SK-N-MC (cell line): Measurements from ENCODE around the gene MCF2L.

ENCODE experiments used
- DNase-seq: peaks from one replicate; pipeline ENCODE4 v3.0.0-alpha.2; 2011; ENCODE audit warnings: low read depth, low spot score
- H3K27ac ChIP-seq: fragments of 200-600 bp; sonication (generic); 2 replicates; pipeline ENCODE4 v1.5.1; 2016; ENCODE audit warnings: mixed run types
- H3K36me3 ChIP-seq: fragments of 200-600 bp; sonication (generic); 2 replicates; pipeline ENCODE4 v1.6.1; 2017; ENCODE audit warnings: antibody characterized with exemption, low read length, mixed read lengths; ENCODE audit not compliant: insufficient read depth
- H3K4me3 ChIP-seq: fragments of 200-600 bp; sonication (generic); 2 replicates; pipeline ENCODE4 v1.5.1; 2016
- H3K9ac ChIP-seq: fragments of 200-600 bp; sonication (generic); 2 replicates; pipeline ENCODE4 v1.8.0; 2017; ENCODE audit warnings: mixed run types, mixed read lengths; ENCODE audit not compliant: insufficient read length
- H3K9me3 ChIP-seq: fragments of 200-600 bp; sonication (generic); 2 replicates; pipeline ENCODE4 v1.6.1; 2017; ENCODE audit warnings: low read depth, mild to moderate bottlenecking, antibody characterized with exemption, low read length, moderate library complexity, mixed read lengths
- EZH2 ChIP-seq: fragments of 200-600 bp; sonication (generic); IDR thresholded peaks from one replicate; pipeline ENCODE4 v1.6.1; 2017; ENCODE audit warnings: antibody characterized with exemption
- FOXP2 ChIP-seq: optimal IDR thresholded peaks from 2 replicates; pipeline ENCODE3; 2011; ENCODE audit warnings: mild to moderate bottlenecking, moderate library complexity; ENCODE audit not compliant: insufficient read depth; ENCODE audit errors: extremely low read length, control extremely low read depth
- POLR2AphosphoS5 ChIP-seq: IDR thresholded peaks from 2 replicates; pipeline ENCODE4 v1.6.1; 2012; ENCODE audit warnings: mild to moderate bottlenecking, low read depth, low read length, borderline replicate concordance

The MCF2L gene

DNA sequence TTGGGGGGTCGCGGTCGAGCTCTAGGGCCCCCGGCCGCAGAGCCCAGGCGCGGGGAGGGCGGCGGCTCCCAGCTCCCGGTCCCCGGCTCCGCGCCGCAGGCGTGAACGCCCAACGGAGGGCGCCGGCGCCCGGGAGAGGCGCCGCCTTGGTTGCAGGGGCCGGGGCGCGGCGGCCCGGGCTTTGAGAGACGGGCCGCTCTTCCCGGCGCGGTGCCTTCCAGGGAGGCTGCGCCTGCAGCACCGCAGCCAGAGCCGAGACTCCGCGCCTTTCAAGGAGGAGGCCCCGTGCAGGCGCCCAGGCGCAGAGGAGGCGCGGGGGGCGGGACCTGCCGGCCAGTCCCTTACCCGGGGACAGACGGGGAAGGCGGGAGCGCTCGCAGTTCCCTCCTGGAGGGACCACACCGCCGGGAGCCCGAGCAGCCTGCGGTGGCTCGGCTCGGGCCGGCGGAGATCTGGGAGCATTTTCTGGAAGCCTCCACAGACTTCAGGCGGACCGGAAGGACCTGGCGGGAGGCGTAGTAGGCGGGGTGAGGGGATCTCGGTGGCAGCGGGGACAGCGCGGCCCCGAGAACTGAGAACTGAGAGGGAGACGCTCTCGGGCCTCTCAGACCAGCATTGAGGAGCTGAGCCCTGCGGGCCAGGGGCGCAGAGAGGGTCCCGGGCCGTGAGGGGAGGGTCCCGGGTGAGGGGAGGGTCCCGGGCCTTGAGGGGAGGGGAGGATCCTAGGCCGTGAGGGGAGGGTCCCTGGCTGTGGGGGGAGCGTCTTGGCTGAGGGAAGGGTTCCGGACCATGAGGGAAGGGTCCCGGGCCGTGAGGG, 25.5 kb upstream of the MCF2L start:
- no peak for DNase-seq
- Histone ChIP-seq H3K36me3 (no peaks in the 10 kb centered on the region), H3K27ac (no peak overlapping the region), H3K9ac (no peak overlapping the region), H3K9me3 (no peaks in the 10 kb centered on the region), H3K4me3 (peak overlapping the region; percentile 73)
- TF ChIP-seq EZH2 (no peak), FOXP2 (no peak)

DNA sequence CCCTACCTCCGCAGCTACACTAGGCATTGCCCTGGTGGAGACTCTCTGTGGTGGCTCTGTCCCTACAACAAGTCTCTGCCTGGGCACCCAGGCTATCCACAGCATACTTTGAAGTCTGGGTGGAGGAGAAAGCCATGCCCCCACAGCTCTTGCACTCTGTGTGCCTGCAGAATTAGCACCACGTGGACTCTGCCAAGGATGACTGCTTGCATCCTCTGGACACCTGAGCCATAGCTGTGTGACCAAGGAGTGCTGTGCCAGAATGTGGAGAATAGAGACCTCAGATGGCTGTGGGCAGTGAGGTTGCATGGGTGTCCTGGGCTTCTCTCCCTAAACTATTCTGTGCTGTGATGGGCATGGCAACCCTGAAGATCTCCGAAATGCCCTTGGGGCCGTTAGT, 21.2 kb upstream of the MCF2L start:
- Histone ChIP-seq H3K4me3 (no peak overlapping the region), H3K27ac (no peak overlapping the region), H3K36me3 (no peaks in the 10 kb centered on the region), H3K9me3 (no peaks in the 10 kb centered on the region), H3K9ac (no peak overlapping the region)
- DNase-seq: no peak
- TF ChIP-seq EZH2 (no peak), POLR2AphosphoS5 (no peak), FOXP2 (no peak)

GRCh38 chr13:112951674-112952371, 17.2 kb upstream of the MCF2L start:
- H3K4me3 ChIP-seq: no peak overlapping the region
- H3K36me3 ChIP-seq: no peaks in the 10 kb centered on the region
- H3K9ac ChIP-seq: no peak overlapping the region
- no peak overlapping the region for H3K27ac ChIP-seq
- no peak for TF ChIP-seq POLR2AphosphoS5
- no peak for TF ChIP-seq FOXP2
- no peak for TF ChIP-seq EZH2
- no peaks in the 10 kb centered on the region for H3K9me3 ChIP-seq
- no peak for DNase-seq

GRCh38 chr13:112952759-112953551, 16.1 kb upstream of the MCF2L start:
- no peak for DNase-seq
- H3K36me3 ChIP-seq: no peaks in the 10 kb centered on the region
- no peak overlapping the region for H3K27ac ChIP-seq
- no peak overlapping the region for H3K9ac ChIP-seq
- H3K4me3 ChIP-seq: no peak overlapping the region
- no peak for TF ChIP-seq FOXP2
- no peak for TF ChIP-seq POLR2AphosphoS5
- TF ChIP-seq EZH2: no peak
- H3K9me3 ChIP-seq: no peaks in the 10 kb centered on the region

DNA sequence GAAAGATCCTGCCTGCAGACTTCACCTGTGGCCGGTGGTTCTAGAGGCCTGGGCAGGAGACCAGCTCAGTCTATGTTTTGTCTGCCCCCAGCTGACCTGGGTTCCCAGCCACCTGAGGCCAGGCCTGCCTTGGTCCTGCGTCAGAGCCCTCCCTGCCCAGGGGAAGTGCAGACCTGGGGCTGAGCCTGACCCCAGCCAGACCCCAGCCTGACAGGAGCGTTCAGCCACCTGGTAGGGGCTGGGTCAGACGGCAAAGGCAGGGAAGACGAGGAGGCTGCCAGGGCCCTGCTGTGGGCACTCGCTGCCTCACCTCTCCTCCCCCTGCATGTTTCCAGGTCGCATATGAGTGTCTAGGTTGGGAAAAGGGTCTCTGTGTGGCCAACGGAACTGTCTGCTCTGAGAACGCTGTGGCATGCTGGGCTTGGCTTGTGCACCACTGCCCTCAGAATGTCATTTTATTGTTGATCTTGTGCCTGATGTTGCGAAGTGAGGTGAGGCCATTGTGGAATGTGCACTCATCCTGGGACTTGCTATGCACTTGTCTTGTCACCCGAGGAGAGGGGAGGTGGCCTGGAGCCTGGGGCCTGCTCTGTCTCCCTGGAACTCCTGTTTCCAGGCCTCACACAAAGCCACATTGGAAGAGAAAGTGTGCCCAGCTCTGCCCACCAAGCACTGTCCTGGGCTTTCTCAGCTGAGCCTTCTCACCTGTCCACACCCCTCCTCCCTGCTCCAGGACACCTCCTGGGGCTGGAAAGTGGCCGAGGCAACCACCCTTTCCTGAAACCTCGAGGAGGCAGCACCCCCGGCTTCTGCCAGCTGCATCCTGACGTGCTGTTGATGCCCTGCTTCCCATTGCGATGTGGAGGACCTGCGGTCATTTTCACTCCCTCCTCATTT, 15.2 kb upstream of the MCF2L start:
- Histone ChIP-seq H3K27ac (no peak overlapping the region), H3K36me3 (no peaks in the 10 kb centered on the region), H3K9ac (no peak overlapping the region), H3K9me3 (no peaks in the 10 kb centered on the region), H3K4me3 (no peak overlapping the region)
- no peak for DNase-seq
- TF ChIP-seq POLR2AphosphoS5: no peak
- no peak for TF ChIP-seq FOXP2
- TF ChIP-seq EZH2: no peak

GRCh38 chr13:112954488-112955270, 14.3 kb upstream of the MCF2L start:
- Histone ChIP-seq H3K36me3 (no peaks in the 10 kb centered on the region), H3K4me3 (no peak overlapping the region), H3K9ac (no peak overlapping the region), H3K9me3 (no peaks in the 10 kb centered on the region), H3K27ac (no peak overlapping the region)
- TF ChIP-seq FOXP2: no peak
- TF ChIP-seq POLR2AphosphoS5: no peak
- TF ChIP-seq EZH2: no peak
- no peak for DNase-seq

- H3K9ac ChIP-seq: no peak overlapping the region
- H3K9me3 ChIP-seq: no peaks in the 10 kb centered on the region
- DNase-seq: no peak
- H3K27ac ChIP-seq: no peak overlapping the region
- TF ChIP-seq EZH2: no peak
- TF ChIP-seq POLR2AphosphoS5: no peak
- no peak for TF ChIP-seq FOXP2
- H3K36me3 ChIP-seq: no peaks in the 10 kb centered on the region
- no peak overlapping the region for H3K4me3 ChIP-seq
Measured at GRCh38 chr13:112955271-112955937, 13.6 kb upstream of the MCF2L start.
